NCI-H345 treated with DMSO at 0.1 percent for 48 hours (cell line): ENCODE measurements around the gene ZNF764.
"Not testable (repeated sequence)": the region's sequence is repeated elsewhere in the genome, so short reads cannot be mapped to it uniquely, and the experiment has no call there.

Experiments
- DNase-seq: peaks from one replicate; lab custom pipeline; 2025; ENCODE audit not compliant: unreplicated experiment; lab: John Stamatoyannopoulos, UW

The ZNF764 gene

DNA sequence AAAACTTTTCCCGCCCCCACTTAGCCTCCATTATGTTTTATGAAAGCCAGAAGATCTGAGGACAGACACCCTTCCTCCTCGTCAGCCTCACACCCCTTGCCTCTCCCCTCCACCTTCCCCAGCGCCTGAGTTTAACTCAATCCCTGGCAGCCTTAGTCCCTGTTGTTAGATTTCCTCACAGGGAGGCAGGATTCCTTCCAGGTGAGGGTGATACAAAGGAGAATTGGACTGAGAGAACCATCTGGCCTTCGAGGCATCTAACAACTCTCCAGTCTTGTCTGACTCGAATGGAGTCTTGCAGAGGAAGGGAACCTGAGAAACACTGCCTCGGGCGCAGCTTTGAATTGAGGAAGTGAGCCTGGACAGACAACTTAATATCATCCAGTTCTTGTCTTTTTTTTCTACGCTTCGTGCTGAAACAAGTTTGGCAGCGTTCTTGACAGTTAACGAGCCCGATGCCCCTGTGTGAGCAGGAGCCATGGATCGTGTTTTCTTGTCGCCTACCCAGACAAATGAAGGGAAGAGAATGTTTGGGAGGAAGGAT is 30.5 kb downstream of the ZNF764 start:
- DNase-seq = no peak

DNA sequence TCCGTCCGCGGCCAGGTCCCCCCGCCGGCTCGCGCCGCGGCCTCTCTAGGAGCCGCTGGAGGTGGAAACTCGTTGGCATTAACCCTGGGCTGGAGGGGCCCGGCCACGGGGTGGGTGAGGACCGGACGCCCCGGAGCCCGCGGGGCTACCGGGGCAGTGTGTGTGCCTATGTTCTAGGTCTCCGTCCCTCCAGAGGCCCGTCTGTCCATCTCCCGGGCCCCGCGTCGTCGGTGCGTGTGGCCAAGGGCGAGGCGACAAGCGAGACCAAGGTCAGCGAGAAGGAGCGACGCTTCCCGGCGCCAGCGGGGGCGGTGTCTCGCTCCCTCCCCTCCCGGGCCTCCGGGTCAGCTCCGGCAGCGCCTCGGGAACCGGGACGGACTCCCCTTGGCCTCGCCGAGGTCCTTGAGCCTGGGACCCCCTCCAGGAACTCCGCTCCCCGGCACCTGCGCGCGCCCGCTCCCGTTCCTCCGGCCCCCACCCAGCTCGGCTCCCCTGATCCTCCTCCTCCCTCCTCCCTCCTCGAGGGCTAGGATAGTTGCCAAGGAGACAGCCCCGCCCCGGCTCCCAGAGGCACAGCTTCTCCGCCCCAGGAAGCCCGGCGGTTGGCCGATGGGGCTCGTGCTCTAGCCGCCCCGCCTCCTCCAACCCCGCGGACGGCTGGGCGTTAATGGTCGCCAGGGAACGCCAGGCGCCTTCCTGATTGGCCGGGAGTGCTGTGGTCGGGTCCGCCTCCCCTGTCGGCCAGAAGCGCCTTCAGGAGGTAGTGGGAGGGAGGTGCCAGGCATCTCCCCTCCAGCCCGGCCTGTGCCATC is 31.1 kb downstream of the ZNF764 start:
- DNase-seq = peak; percentile 98

DNA sequence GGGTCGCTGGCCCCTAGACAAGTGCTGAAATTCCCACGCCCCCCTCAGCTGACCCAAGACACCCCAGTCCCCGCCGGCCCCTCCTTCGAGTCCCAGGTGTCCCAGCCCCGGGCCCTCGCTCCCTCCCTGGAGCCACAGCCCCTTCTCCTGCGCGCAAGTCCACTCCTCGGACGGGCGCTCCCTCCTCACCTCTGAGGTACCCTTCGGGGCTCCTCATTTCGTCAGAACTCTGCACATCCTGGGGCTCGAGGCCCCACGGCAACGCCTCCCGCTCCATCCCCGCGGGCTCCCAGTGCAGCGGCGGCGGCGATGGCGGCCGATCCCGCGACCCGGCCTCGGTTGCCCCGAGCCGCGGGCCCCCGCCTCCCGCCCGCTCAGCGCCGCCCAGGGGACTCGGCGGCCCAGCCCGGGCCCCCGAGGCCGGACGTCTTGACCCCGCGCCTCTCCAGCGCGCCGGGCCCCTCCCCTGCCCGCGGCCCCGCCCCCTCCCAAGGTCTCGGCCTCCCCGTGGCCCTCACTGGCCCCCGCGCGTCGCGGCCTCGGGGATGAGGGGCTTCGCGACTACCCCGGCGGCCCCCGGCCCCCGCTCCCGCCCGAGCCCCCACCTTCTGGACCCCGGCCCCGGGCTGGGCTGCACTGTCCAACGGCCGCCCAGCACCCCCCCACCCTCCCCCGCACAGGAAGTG is 31.9 kb downstream of the ZNF764 start, which contains the start of gene ZNF768:
TSS of gene ZNF768 (minus strand) at position 430 of the 686 bp plus-strand sequence. CDS start at position 277, 153 bp downstream.
- no peak for DNase-seq

DNA sequence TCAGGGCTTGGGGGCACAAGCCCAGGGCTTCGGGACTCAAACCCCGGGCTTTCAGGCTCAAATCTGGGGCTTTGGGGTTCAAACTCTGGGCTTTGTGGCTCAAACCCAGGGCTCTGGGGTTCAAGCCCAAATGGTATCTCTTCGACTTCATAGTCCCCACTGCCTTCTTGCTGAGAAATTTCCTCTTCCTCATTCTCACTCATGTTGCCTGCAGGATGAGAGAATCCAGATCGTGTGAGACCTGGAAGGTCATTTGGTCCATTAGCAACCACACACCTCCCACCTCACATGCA is 32.4 kb downstream of the ZNF764 start:
- DNase-seq = no peak

DNA sequence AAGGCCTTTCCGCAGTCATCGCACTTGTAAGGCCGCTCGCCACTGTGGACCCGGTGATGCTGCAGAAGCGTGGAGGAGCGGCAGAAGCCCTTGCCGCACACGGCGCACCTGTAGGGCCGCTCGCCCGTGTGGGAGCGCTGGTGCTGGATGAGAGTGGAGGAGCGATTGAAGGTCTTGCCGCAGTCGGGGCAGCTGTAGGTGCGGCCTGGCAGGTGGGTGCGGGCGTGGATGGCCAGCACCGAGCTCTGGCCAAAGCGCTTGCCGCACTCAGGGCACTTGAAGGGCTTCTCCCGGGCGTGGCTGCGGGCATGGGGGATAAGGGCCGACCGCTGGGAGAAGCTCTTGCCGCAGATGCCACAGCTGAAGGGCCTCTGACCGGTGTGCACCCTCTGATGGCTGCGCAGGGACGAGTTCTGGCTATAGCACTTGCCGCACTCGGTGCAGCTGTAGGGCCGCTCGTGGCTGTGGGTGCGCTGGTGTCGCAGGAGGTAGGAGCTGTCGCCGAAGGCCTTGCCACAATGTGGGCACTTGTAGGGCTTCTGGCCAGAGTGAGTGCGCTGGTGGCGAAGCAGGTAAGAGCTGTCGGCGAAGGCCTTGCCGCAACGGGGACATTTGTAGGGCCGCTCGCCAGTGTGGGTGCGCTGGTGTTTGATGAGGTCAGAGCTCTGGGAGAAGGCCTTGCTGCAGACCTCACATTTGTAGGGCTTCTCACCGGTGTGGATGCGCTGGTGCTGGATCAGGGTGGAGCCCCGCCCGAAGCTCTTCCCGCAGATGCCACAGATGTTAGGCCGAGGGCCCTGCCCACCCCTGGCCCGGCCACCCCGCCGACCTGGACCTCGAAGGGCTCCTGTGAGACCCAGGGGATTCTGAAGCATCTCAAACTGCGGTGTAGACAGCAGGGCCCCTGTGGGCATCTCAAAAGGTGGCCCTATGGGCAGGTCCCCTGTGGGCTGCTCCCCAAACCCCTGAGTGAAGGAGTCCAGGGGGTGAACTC is 33.3 kb downstream of the ZNF764 start:
- DNase-seq = no peak

DNA sequence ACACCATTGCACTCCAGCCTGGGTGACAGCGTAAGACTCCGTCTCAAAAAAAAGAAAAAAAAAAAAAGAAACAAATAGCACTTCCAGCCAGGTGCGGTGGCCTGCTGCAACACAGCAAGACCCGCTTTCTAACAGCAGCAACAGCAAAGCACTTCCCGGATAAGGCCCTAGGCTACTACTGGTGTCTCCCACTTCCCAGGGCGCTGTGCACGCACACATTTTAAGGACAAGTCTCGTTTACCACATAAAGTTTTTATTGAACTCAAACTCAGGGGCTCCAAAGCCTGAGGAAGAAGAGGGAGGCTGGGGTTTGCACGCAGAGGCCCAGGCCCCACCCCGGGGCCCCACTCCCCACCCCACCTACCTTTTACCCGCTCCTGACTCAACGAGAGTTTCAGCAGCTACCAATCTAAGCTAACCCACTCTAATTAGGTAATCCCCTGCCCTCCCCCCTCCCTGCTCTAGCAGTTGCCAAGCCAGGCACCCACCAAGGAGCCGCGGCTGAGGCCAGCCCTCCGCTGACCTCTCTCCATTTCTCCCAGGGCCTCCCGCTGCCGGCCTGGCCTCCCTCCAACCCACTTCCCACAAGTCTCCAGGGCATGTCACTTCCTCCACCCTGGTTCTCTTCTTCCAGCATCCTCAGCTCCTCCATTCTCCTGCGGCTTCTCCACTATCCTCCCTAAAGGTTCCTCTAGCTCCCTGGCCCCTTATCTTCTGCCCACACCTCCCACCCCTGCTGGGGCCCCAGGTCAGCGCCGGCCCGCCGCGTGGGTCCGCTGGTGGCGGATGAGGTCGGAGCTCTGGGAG is 34.2 kb downstream of the ZNF764 start:
- no peak for DNase-seq

DNA sequence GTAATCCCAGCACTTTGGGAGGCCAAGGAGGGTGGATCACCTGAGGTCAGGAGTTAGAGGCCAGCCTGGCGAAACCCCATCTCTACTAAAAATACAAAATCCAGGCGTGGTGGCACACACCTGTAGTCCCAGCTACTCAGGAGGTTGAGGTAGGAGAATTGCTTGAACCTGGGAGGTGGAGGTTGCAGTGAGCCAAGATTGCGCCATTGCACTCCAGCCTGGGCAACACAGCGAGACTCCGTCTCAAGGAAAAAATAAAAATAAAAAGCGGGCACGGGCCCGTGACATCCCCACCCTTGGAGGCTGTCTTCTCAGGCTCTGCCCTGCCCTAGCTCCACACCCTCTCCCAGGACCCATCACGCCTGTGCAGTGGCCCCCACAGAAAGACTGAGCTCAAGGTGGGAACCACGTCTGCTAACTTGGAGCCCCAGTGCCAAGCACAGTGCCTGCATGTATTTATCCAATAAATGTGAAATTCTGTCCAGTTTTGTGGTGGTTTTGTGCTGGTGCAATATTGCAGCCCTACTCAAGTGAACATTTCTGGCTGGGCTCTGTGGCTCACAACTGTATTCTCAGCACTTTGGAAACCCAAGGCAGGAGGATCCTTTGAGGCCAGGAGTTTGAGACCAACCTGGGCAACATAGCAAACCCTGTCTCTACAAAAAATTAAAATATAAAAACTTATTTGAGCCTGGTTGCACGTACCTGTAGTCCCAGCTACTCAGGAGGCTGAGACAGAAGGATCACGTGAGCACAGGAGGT is 35.3 kb downstream of the ZNF764 start:
- DNase-seq = not testable (repeated sequence)

DNA sequence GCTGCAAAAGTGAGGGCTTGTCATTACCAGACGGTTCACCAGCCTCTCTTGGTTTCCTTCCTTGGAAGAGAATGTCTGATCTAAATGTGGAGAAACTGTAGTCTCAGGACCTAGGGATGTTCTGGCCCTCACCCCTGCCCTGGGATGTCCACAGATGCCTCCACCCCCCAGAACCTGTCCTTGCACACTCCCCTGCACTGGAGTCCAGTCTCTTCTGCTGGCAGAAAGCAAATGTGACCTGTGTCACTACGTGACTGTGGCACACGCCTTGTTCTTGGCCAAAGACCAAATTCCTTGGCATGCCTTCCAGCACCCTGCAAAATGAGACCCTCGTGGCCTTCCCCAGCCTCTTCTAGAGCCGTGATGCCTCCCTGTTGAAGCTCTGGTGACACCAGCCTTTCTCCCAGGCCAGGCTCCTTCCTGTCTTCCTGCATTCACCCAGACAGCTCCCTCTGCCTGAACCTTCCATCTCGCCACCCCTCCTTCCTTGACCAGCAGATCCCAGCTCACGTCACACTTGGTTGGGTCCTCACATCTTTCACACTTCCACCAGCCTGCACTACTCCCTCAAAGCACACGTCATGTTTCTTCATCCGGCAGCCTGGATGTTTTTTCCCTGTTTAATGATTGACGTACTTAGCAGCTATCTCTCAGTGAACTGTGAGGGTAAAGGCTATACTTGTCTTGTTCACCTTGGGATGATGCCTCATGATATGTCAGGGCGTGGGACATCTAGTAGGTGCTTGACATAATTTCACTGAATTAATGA is 36.1 kb downstream of the ZNF764 start:
- DNase-seq = no peak

DNA sequence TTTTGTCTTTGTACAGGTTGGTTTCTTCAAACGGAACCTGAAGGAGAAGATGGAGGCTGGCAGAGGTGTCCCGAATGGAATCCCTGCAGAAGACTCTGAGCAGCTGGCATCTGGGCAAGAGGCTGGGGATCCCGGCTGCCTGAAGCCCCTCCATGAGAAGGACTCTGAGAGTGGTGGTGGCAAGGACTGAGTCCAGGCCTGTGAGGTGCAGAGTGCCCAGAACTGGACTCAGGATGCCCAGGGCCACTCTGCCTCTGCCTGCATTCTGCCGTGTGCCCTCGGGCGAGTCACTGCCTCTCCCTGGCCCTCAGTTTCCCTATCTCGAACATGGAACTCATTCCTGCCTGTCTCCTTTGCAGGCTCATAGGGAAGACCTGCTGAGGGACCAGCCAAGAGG is 36.7 kb downstream of the ZNF764 start:
- no peak for DNase-seq

DNA sequence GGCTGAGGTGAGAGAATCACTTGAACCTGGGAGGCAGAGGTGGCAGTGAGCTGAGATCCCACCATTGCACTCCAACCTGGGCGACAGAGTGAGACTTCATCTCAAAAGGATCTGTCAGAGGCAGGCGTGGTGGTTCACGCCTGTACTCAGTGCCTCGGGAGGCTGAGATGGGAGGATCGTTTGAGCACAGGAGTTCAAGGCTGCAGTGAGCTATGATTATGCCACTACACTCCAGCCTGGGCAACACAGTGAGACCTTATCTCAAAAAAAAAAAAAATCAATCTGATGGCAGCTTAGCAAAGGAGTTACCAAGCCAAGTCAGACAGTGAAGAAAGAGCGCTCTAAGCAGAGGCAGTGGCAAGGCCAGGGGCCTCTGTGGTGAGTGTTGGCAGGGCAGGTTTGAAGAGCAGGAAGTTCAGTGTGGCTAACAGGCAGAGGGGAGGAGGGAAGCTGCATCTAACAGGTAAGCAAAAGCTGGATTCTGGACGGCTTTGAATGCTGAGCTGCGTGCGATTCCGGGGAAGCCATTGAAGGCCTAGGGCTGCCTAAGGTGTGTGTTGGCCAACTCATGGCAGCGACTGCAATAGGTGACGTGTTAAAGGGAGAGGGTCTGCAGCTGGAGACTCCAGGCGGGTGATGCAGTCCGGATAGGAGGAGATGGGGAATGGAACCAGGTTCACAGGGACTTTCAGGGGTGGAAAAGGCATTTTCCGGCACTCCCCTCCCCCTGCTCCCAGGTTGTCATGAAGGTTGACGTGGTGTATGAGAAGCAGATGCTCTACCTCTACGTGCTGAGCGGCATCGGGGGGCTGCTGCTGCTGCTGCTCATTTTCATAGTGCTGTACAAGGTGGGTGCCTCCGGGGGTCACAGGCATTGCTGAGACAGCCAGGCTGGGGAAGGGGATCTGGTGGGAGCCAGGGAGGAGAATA is 38.8 kb downstream of the ZNF764 start:
- DNase-seq = no peak

DNA sequence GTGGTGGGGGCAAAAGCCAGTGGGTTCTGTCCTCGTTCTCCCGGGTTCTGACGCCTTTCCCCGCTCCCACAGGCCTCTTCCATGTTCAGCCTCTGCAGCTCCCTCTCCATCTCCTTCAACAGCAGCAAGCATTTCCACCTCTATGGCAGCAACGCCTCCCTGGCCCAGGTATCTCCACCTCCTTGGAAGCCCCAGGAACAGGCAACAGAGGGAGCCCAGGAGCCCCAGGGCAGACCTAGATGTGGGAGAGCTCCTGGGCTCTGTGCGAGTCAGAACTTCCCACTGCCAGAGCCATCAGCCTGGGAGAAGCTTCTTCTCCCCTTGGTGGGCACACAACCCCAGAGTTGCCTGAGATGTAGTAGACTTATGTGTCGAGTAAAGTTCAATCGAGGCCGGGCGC is 39.6 kb downstream of the ZNF764 start:
- no peak for DNase-seq

DNA sequence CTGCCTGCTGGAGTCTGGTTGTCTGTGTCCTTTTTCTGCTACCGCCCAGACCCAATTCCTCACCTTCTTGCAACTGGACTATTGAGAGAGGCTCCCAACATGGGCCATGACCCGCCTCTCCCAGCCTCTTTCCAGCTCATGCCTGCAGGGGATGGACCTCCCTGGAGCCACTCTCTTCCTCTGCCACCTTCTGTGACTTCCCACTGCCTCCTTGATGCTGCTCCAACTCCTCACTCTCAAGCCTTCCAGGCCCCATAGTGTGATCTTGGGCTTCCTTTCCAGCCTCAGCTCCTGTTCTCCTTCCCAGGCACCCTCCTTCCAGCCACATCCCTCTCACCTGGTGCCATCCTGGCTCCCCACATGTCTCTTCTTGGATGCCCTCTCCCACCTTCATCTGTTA is 42.9 kb downstream of the ZNF764 start:
- no peak for DNase-seq

DNA sequence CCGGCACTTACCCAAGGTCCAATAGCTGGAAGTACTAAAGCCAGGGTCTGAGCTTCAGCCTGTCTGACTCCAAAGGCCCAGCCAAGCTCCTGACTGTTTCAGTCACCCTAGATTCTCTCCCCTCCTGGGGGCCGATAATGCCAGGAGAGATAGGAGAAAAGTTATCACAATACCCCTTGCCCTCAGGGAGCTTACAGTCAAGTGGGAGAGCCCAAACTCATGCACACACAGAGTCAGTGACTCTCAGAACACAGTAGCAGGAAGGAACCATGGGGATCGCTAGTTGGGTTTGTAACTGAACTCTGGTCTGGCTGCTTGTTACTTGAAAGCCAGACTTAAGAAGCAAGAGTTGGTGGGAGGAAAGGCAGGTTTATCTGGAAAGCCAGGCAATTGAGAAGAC is 46.7 kb downstream of the ZNF764 start:
- no peak for DNase-seq

DNA sequence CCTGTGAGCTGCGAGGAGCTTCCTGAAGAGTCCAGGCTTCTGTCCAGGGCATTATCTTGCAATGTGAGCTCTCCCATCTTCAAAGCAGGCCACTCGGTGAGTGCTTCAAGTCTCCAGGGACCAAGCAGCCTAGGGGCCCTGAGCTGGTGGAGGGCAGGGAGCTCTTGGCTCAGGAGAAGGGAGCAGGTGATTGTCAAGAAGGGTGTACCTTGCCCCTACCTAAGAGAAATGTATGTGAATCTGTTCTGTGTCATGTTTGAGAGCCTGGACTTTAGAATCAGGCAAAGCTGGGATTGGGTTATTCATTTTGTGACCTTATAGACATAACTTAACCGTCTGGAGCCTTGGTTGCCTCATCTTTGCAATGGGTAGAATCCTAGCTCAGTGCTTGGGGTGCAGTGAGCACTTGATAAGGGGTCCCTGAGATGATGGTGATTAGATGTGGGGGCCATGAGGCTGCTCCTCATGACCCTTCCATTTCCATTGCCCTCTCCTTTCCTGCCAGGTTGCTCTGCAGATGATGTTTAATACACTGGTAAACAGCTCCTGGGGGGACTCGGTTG is 47.7 kb downstream of the ZNF764 start:
- no peak for DNase-seq

DNA sequence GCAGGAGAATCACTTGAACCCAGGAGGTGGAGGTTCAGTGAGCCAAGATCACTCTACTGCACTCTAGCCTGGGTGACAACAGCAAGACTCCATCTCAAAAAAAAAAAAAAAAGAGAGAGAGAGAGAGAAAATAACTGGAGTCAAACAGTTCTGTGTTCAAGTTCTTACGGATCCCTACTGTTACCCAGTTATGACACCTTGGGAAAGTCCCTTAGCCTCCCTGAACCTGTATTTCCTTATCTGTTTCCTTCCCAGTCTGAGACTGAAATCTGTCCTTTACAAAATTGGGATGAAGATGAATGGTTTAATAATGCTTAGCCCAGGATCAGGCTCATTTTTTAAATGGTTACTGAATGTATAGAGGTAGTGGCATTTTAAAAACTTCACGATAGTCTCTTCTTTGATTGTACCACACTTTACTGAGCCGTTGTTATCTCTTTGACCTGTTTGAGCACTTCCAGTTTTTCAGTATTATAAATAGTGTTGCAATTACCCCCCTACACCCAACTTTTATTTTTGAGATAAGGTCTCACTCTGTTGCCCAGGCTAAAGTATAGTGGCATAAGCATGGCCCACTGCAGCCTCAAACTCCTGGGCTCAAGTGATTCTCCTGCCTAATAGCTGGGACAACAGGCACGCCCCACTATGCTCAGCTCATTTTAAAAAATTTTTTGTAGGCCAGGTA is 49.0 kb downstream of the ZNF764 start:
- DNase-seq = no peak
